Lung microvascular endothelial cell (primary cell): ENCODE data around the gene MUCL3. TPM values are rescaled to one million over a fixed set of nuclear protein-coding genes. Genes with fewer than 3 reads are reported as not detected.
"Not testable (repeated sequence)": the region's sequence is repeated elsewhere in the genome, so short reads cannot be mapped to it uniquely, and the experiment has no call there.

Experiments
- DNase-seq, 2 donors: peaks; one replicate each; pipeline versions ENCODE4 v3.0.0 to v3.0.0-alpha.2; 2010; ENCODE audit warnings: low read depth in 2 of 2
- total RNA-seq: library from RNA; depleted of rRNA; stranded (reverse); fragments of >200 nt; gene quantifications from 2 replicates; pipeline ENCODE4 v1.2.1, GENCODE V29; 2014

MUCL3 gene
- total RNA-seq, 1 donor from 2014 or later = not detected

GRCh38 chr6:30974490-30975252 lies 33.9 kb downstream of the MUCL3 start:
- no peak for DNase-seq

GRCh38 chr6:30979141-30979540 lies 38.4 kb downstream of the MUCL3 start:
- no peak for DNase-seq

GRCh38 chr6:30979690-30980089 lies 38.9 kb downstream of the MUCL3 start:
- no peak for DNase-seq

- DNase-seq = peak; percentile 23 to 37
Observed at GRCh38 chr6:30981942-30982772, 41.4 kb downstream of the MUCL3 start.

- DNase-seq = no peak
Observed at GRCh38 chr6:30983439-30983838, 42.7 kb downstream of the MUCL3 start, which contains the start of gene MUC21. TSS of gene MUC21 (plus strand) at chr6:30983718. CDS start at chr6:30983959, 241 bp downstream.

- DNase-seq = no peak
Observed at GRCh38 chr6:30985490-30985889, 44.7 kb downstream of the MUCL3 start.

- no peak for DNase-seq
Observed at GRCh38 chr6:30987304-30987703, 46.5 kb downstream of the MUCL3 start.

GRCh38 chr6:30988209-30988825 lies 47.5 kb downstream of the MUCL3 start:
- DNase-seq = no peak

GRCh38 chr6:30990422-30991086 lies 49.8 kb downstream of the MUCL3 start:
- DNase-seq = peak in 1 of 2 donors; percentile 50

GRCh38 chr6:30991891-30992290 lies 51.1 kb downstream of the MUCL3 start:
- DNase-seq = no peak

GRCh38 chr6:30997301-30997700 lies 56.5 kb downstream of the MUCL3 start:
- DNase-seq = no peak

- no peak for DNase-seq
Observed at GRCh38 chr6:30998785-30999184, 58.0 kb downstream of the MUCL3 start.

GRCh38 chr6:31000067-31000860 lies 59.5 kb downstream of the MUCL3 start:
- DNase-seq = not testable (repeated sequence)

- DNase-seq = no peak
Observed at GRCh38 chr6:31001281-31001888, 60.6 kb downstream of the MUCL3 start.

- DNase-seq = no peak
Observed at GRCh38 chr6:31002471-31002870, 61.7 kb downstream of the MUCL3 start.

Other genes with a start within 250 kb of the MUCL3 start
- gene NRM, start 250.0 kb upstream of the MUCL3 start, total RNA-seq = 1.6 and 2.2 TPM in 2 replicates
- gene MDC1, start 223.7 kb upstream of the MUCL3 start, total RNA-seq = 3.0 and 4.1 TPM in 2 replicates
- gene TUBB, start 220.6 kb upstream of the MUCL3 start, total RNA-seq = 267 and 311 TPM in 2 replicates
- gene FLOT1, start 198.3 kb upstream of the MUCL3 start, total RNA-seq = 48.8 and 56.2 TPM in 2 replicates
- gene IER3, start 196.4 kb upstream of the MUCL3 start, total RNA-seq = 72.6 and 148 TPM in 2 replicates
- 4.8 and 6.3 TPM in 2 replicates for gene DDR1, start 56.5 kb upstream of the MUCL3 start, total RNA-seq
- gene GTF2H4, start 32.8 kb upstream of the MUCL3 start, total RNA-seq = 8.3 and 12.9 TPM in 2 replicates
- 13.9 and 15.5 TPM in 2 replicates for gene VARS2, start 26.7 kb upstream of the MUCL3 start, total RNA-seq
- gene SFTA2, start 8.8 kb upstream of the MUCL3 start, total RNA-seq = not detected in 2 replicates
- gene MUC21, start 42.7 kb downstream of the MUCL3 start, total RNA-seq = not detected in 2 replicates
- gene MUC22, start 69.5 kb downstream of the MUCL3 start, total RNA-seq = not detected in 2 replicates
- gene C6orf15, start 171.6 kb downstream of the MUCL3 start, total RNA-seq = not detected in 2 replicates
- gene PSORS1C1, start 173.8 kb downstream of the MUCL3 start, total RNA-seq = 2.6 and 6.7 TPM in 2 replicates
- under 0.01 TPM in 1 of 2 replicates, not detected in the other for gene CDSN, start 179.5 kb downstream of the MUCL3 start, total RNA-seq
- not detected in 2 replicates for gene PSORS1C2, start 198.1 kb downstream of the MUCL3 start, total RNA-seq
- gene CCHCR1, start 216.8 kb downstream of the MUCL3 start, total RNA-seq = 7.7 and 8.7 TPM in 2 replicates
- gene TCF19, start 217.6 kb downstream of the MUCL3 start, total RNA-seq = 6.3 and 12.0 TPM in 2 replicates
- not detected in 2 replicates for gene POU5F1, start 229.7 kb downstream of the MUCL3 start, total RNA-seq